ENCODE measurements around the gene CLASP1. TPM values are rescaled to one million over a fixed set of nuclear protein-coding genes. Genes with fewer than 3 reads are reported as not detected.

Gene CLASP1
- total RNA-seq, 4 donors from 2014 or later, result 28.9 to 58.0 (median 41.9) TPM

DNA sequence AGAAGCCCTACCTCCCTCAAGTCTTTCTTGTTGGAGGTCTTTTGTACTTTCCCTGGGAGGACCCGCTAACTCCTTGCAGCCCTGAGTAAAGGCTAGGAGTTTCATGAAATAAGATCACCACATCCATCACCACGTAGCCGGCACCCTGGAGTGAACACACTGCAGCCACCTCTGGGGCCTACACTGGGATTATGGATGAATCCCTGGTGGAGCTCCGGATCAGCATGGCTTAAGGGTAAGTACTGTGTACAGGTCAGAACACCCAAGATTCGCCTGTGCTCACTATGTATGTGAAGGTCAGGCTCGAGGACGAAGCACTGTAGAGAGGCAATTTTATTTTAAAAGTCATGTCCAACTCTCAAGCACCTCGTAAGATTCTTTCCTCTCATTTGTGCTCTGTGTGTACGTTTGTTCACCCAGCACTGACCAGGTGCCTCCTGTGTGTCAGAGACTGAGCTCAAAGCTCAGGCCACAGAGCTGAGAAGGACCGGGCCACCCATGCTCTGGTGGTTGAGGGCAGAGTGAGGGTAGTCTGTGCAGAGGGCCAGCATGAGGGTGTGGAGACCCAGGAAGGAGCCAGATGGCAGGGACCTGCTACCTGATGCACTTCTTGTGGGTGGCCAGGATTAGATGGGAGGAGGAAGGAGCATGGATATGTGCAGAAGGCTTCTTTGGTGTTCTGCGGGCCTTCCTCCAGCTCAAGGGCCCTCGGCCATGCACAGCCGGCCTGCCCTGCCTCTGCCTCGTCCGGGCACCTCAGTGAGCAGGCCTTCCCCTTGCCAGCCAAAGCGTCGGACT lies 297.5 kb downstream of the CLASP1 start:
- no peaks in the 10 kb centered on the region for H3K9me3 ChIP-seq
- H3K36me3 ChIP-seq, result peaks cover 23 to 96% (median 50%) of the 10 kb centered on the region in 3 donors
- H3K4me1 ChIP-seq, result peaks cover 0 to 12% (median 0%) of the 10 kb centered on the region in 3 donors
- DNase-seq, result no peak
- no peak overlapping the region for H3K27ac ChIP-seq
- intact Hi-C loops (cut with DNase I), result no loop called here
- H3K27me3 ChIP-seq, result no peaks in the 10 kb centered on the region
- 84 to 90% methylated on average over 13 to 14 of the region's 17 CpGs for WGBS, 2 donors
- TF ChIP-seq CTCF (IDR thresholded peaks at IDR 0.05) (no peak), POLR2A (IDR thresholded peaks at IDR 0.05) (no peak)
- H3K4me3 ChIP-seq, result no peak overlapping the region

DNA sequence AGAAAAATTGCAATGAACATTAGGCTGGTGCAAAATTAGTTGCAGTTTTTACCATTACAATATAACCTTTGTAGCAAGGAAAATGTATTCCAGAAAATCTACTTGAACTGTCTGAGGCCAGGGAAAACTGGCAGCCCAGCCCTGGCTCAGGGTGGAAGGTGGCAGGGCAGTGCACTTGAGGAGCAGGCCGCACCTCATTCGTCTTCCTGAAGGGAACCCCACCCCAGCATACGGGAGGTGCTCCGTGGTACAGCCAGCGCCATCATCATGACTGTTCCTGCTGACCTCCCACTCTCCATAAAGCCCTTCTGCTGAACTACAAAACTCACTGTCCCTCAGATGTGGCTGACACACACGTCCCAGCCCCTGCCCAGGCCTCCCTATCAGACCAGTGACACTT lies 298.4 kb downstream of the CLASP1 start:
- WGBS, 2 donors, result 76 to 87% methylated on average over 6 of the region's 6 CpGs
- no peaks in the 10 kb centered on the region for H3K27me3 ChIP-seq
- intact Hi-C loops (cut with DNase I), result no loop called here
- no peak overlapping the region for H3K27ac ChIP-seq
- H3K4me1 ChIP-seq, result peaks cover 0 to 7% (median 0%) of the 10 kb centered on the region in 3 donors
- no peak for DNase-seq
- no peaks in the 10 kb centered on the region for H3K9me3 ChIP-seq
- TF ChIP-seq CTCF (IDR thresholded peaks at IDR 0.05) (no peak), POLR2A (IDR thresholded peaks at IDR 0.05) (no peak)
- peaks cover 29 to 98% (median 56%) of the 10 kb centered on the region in 3 donors for H3K36me3 ChIP-seq
- no peak overlapping the region for H3K4me3 ChIP-seq

DNA sequence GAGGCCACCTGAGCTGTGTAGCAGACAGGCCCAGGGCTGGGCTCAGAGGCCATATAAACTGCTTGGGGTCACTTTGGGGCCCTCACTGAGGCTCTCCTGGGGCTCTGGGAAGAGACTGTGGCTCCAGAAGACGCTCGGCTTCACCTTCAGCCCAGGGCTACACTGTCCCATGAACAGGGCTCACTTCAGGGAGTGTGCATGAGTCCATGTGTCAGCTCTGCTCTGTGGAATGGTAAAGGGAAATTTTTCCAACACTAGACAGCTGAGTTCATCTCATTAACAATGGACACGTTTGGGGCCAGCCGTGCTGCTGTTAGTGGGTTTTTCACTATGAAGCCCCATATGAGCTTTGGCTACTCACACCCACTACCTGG lies 298.9 kb downstream of the CLASP1 start:
- no peak for TF ChIP-seq POLR2A (IDR thresholded peaks at IDR 0.05)
- TF ChIP-seq CTCF (IDR thresholded peaks at IDR 0.05), result no peak
- no peak overlapping the region for H3K4me3 ChIP-seq
- H3K27ac ChIP-seq, result no peak overlapping the region
- H3K4me1 ChIP-seq, result peaks cover 0 to 2% (median 0%) of the 10 kb centered on the region in 3 donors
- no peak for DNase-seq
- 80 to 87% methylated on average over 2 to 4 of the region's 4 CpGs for WGBS, 2 donors
- H3K27me3 ChIP-seq, result no peaks in the 10 kb centered on the region
- no peaks in the 10 kb centered on the region for H3K9me3 ChIP-seq
- intact Hi-C loops (cut with DNase I), result no loop called here
- peaks cover 24 to 100% (median 53%) of the 10 kb centered on the region in 3 donors for H3K36me3 ChIP-seq

DNA sequence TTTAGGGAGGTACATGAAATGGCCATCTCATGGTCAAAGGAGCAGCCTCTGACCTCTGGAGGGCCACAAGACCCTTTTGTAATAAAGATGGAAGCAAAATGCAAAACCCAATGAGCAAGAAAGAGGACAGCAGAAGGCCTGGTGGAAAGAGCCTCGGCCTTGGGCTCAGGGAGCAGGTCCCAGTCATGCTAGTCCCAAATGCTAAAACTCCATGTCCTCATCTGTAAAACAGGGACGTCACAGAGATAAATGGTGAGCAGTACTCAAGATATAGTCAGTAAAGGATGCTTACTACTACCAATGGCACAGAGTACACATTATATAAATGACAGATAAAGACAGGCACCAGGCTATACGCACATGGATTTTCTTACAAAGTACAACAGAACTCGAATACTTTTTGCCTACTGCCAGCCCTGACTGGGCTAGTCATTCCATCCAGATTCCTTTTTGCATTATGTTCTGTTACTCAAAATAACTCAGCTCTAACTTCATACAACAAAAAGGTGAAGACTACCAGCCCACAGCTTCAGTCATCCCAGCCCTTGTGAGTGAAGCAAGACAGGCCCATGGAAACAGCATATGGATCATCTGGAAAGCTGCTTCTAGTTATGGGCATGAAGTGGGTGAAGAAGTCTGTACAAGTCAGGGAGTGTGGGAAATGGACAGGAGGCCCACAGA lies 299.4 kb downstream of the CLASP1 start:
- peaks cover 24 to 100% (median 51%) of the 10 kb centered on the region in 3 donors for H3K36me3 ChIP-seq
- H3K27ac ChIP-seq, result no peak overlapping the region
- no peaks in the 10 kb centered on the region for H3K27me3 ChIP-seq
- H3K4me3 ChIP-seq, result no peak overlapping the region
- intact Hi-C loops (cut with DNase I), result no loop called here
- no peaks in the 10 kb centered on the region for H3K9me3 ChIP-seq
- 95 to 96% methylated on average over 4 of the region's 4 CpGs for WGBS, 2 donors
- no peak for DNase-seq
- TF ChIP-seq POLR2A (IDR thresholded peaks at IDR 0.05) (no peak), CTCF (IDR thresholded peaks at IDR 0.05) (no peak)
- H3K4me1 ChIP-seq, result no peaks in the 10 kb centered on the region

DNA sequence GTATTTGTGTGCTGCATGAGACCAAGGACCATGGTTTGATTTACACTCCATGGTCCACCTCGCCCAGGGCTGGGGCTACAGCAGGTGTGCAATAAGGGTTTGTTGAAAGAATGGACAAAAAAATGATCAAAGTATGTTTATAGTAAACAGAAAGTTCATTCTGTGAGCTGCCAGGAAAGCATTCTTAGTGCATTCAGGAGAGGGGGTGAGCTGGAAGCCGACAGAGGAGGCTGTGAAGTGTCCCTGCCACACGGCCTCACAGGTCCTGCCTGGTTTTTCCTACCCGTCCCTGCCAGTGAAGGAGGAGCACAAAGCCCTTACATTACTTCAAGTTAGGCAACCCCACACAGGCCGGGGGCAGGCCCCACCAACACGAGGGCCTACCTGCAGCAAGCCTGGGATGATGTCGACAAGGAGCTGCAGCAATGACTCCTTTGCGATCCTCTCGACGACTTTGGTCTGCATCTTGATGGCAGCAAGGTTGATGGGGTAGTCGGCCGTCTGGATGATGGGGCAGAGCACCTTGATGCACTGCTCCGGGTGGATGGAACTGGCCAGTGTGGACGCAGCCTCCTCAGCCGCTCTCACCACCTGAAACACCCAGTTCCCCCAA lies 301.0 kb downstream of the CLASP1 start:
- WGBS, 2 donors, result 87 to 94% methylated on average over 8 to 14 of the region's 15 CpGs

More for the DNA sequence above, 301.0 kb downstream of the CLASP1 start:
- H3K36me3 ChIP-seq, result peaks cover 24 to 100% (median 37%) of the 10 kb centered on the region in 3 donors
- TF ChIP-seq POLR2A (IDR thresholded peaks at IDR 0.05), result no peak
- TF ChIP-seq CTCF (IDR thresholded peaks at IDR 0.05), result no peak
- H3K27ac ChIP-seq, result no peak overlapping the region
- no peaks in the 10 kb centered on the region for H3K9me3 ChIP-seq
- intact Hi-C loops (cut with DNase I), result no loop called here
- DNase-seq, result no peak
- no peaks in the 10 kb centered on the region for H3K27me3 ChIP-seq
- H3K4me1 ChIP-seq, result no peaks in the 10 kb centered on the region
- no peak overlapping the region for H3K4me3 ChIP-seq
